Ascending aorta (tissue), 2 donors: ENCODE measurements around the gene TBC1D14. TPM values are rescaled to one million over a fixed set of nuclear protein-coding genes. Genes with fewer than 3 reads are reported as not detected.
A peak's percentile ranks its signal among the peaks of the same experiment; 100 is the strongest.

Experiments used
- DNase-seq, 2 donors: peaks; one replicate each; pipeline ENCODE4 v3.0.0-alpha.2; 2019; ENCODE audit warnings: low spot score in 2 of 2
- H3K27ac ChIP-seq, 2 donors: fragments of 200-600 bp; sonication (generic); one replicate each; pipeline ENCODE4 v1.5.1; 2016 to 2017; ENCODE audit warnings: mild to moderate bottlenecking in 1 of 2
- H3K27me3 ChIP-seq: fragments of 200-600 bp; sonication (generic); one replicate; pipeline ENCODE4 v1.5.1; 2017
- H3K36me3 ChIP-seq, 2 donors: fragments of 200-600 bp; sonication (generic); one replicate each; pipeline ENCODE4 v1.5.1; 2016
- H3K4me1 ChIP-seq, 2 donors: fragments of 200-600 bp; sonication (generic); one replicate each; pipeline ENCODE4 v1.5.1; 2016 to 2017; ENCODE audit warnings: mild to moderate bottlenecking in 1 of 2
- H3K4me3 ChIP-seq, 2 donors: fragments of 200-600 bp; sonication (generic); one replicate each; pipeline ENCODE4 v1.5.1; 2016 to 2017; ENCODE audit warnings: mild to moderate bottlenecking in 1 of 2
- H3K9me3 ChIP-seq, 2 donors: fragments of 200-600 bp; sonication (generic); one replicate each; pipeline ENCODE4 v1.5.1; 2016
- CTCF ChIP-seq, 3 experiments: fragments of 200-600 bp in 2 of 3; fragments of 450-650 bp in 1 of 3; sonication (generic) in 2 of 3; IDR thresholded peaks; one replicate each; pipeline ENCODE4 v1.5.1; 2016 to 2019; ENCODE audit warnings: antibody characterized with exemption in 3 of 3, mild to moderate bottlenecking in 1 of 3, moderate library complexity in 1 of 3
- intact Hi-C: fragments of 100-400 bp; cut with DNase I; formaldehyde crosslinking; loops from one replicate; pipeline ENCODE4 v1.15.1; 2023
- total RNA-seq: library from RNA; depleted of rRNA; stranded (reverse); fragments of >200 nt; gene quantifications from one replicate; pipeline ENCODE4 v1.1.0, GENCODE V29; 2016

TBC1D14 gene
- total RNA-seq, 1 donor from 2014 or later = 26.4 TPM

GRCh38 chr4:6989331-6989923, 79.8 kb downstream of the TBC1D14 start:
- H3K4me1 ChIP-seq = peaks cover 9 to 33% of the 10 kb centered on the region in 2 donors
- no peaks in the 10 kb centered on the region for H3K27me3 ChIP-seq
- no peak for TF ChIP-seq CTCF (IDR thresholded peaks at IDR 0.05)
- H3K27ac ChIP-seq = no peak overlapping the region
- H3K4me3 ChIP-seq = no peak overlapping the region
- intact Hi-C loops = loop anchor here (5.0 kb wide), 1 partner anchor 207 kb away; the partner anchor contains the start of gene KIAA0232
- no peaks in the 10 kb centered on the region for H3K9me3 ChIP-seq
- DNase-seq = peak in 1 of 2 donors; percentile 63
- peaks cover 5% of the 10 kb centered on the region in 2 donors for H3K36me3 ChIP-seq

GRCh38 chr4:6990661-6991060, 81.0 kb downstream of the TBC1D14 start:
- Histone ChIP-seq H3K4me1 (peaks cover 9 to 26% of the 10 kb centered on the region in 2 donors), H3K27me3 (no peaks in the 10 kb centered on the region), H3K27ac (no peak overlapping the region), H3K4me3 (no peak overlapping the region), H3K36me3 (peaks cover 5 to 14% of the 10 kb centered on the region in 2 donors), H3K9me3 (no peaks in the 10 kb centered on the region)
- peak in 1 of 2 donors; percentile 50 for DNase-seq
- TF ChIP-seq CTCF (IDR thresholded peaks at IDR 0.05) = no peak
- intact Hi-C loops = no loop called here

GRCh38 chr4:6991249-6991648, 81.6 kb downstream of the TBC1D14 start:
- Histone ChIP-seq H3K4me1 (peaks cover 9 to 23% of the 10 kb centered on the region in 2 donors), H3K36me3 (peaks cover 5 to 18% of the 10 kb centered on the region in 2 donors), H3K27me3 (no peaks in the 10 kb centered on the region), H3K4me3 (peak overlapping the region in 1 of 2 donors; percentile 5), H3K9me3 (no peaks in the 10 kb centered on the region), H3K27ac (peak overlapping the region; percentile 13 to 32)
- intact Hi-C loops = no loop called here
- TF ChIP-seq CTCF (IDR thresholded peaks at IDR 0.05) = no peak
- DNase-seq = peak in 1 of 2 donors; percentile 56

DNA sequence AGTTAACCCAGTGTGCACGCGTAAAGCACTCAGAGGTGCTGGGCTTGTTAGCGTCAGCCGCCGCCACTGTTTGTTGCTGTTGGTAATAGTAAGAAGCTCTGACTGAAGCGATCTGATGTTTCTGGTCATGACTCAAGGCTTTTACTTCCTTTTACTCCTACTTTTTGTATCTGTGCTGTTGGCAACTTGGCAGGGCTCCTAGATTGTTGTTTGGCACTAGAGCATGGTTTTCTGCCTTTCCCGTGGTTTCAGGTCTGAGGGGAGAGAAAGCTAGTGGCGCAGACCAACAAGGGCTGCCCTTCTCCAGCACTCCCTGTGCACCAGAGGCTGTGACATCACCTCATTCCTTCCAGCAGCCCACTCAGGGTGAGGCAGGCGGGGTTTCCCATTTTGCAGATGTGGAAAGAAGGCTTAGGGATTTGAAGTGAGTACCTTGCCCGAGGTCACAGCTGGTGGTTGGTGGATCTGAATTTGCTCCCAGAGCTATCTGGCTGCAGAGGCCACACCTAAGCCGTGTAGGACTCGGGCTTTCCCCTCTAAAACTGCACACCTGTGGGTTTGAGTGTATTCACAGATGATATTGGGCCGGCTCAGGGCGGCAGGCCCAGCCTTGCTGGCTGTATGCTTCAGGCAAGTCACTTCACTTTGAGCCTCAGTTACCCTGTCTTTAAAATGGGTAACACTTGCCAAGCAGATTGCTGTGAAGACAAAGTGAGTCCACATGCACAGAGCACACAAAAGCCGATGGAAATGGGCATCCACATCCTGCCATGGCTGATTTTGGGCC, 82.3 kb downstream of the TBC1D14 start:
- peak overlapping the region; percentile 13 to 33 for H3K27ac ChIP-seq
- H3K4me3 ChIP-seq = peak overlapping the region in 1 of 2 donors; percentile 5
- TF ChIP-seq CTCF (IDR thresholded peaks at IDR 0.05) = no peak
- no peaks in the 10 kb centered on the region for H3K9me3 ChIP-seq
- H3K36me3 ChIP-seq = peaks cover 5 to 26% of the 10 kb centered on the region in 2 donors
- H3K4me1 ChIP-seq = peaks cover 9 to 23% of the 10 kb centered on the region in 2 donors
- peak in 1 of 2 donors; percentile 66 for DNase-seq
- intact Hi-C loops = no loop called here
- H3K27me3 ChIP-seq = no peaks in the 10 kb centered on the region

DNA sequence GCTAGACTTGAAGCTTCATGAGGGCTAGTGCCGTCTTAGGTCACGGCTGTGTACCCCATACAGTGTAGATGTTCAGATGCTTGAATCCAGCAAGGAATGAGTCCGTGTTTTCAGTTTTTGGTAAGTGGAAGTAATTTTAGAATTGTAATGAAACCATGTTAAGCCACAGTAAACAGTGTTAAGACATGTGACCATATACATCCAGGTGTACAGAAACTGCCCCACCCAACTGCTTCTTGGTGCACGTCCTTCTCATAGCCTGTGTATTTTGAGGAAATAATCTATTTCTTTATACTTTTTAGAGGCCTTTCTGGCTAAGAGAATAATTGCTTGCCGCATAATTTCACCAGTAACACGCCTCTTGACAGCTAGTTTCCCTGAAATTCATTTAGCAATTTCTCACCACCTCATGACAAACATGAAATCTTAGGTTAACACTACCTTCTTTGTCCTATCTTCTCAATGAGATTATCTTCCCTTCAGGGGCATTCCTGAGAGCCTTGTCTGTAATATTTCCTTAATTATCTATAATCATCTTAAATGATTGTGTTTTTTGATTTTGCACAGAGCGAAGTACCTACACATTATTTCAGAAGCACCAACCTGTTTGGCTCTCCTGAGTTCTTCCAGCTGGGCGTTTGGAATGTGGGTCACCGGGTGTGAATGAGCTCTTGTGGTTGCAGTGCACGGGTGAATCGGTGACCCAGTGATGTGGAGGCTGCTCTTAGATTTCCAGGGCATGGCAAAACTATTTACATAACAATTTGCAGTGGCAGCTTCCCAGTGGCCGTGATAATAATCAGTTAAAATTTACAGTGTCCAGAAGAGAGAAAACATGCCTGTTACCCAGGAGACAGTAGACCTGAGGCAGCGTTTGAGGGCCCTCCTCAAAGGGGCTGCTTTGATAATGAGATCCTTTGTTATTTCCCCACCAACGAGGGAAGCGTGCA, 83.4 kb downstream of the TBC1D14 start:
- Histone ChIP-seq H3K27me3 (no peaks in the 10 kb centered on the region), H3K4me1 (peaks cover 6 to 21% of the 10 kb centered on the region in 2 donors), H3K9me3 (no peaks in the 10 kb centered on the region), H3K36me3 (peaks cover 5 to 34% of the 10 kb centered on the region in 2 donors), H3K4me3 (no peak overlapping the region), H3K27ac (no peak overlapping the region)
- DNase-seq = peak in 1 of 2 donors; percentile 31
- TF ChIP-seq CTCF (IDR thresholded peaks at IDR 0.05) = no peak
- intact Hi-C loops = no loop called here
